Gastroesophageal sphincter (tissue), 3 donors: ENCODE data around the gene COL5A1.

ENCODE experiments used
- EP300 ChIP-seq: sonication (generic); formaldehyde crosslinking; IDR thresholded peaks from one replicate; pipeline ENCODE4 v1.6.1; 2017; ENCODE audit warnings: antibody characterized with exemption, mild to moderate bottlenecking
- POLR2AphosphoS5 ChIP-seq: sonication (generic); formaldehyde crosslinking; IDR thresholded peaks from one replicate; pipeline ENCODE4 v1.6.1; 2017; ENCODE audit warnings: antibody characterized with exemption
- TF ChIP-seq, protein P1 (sequence below), 4 experiments: fragments of 200-600 bp in 2 of 4; fragments of 450-650 bp in 2 of 4; sonication (generic) in 1 of 4; IDR thresholded peaks; one replicate each; pipeline ENCODE4 v1.5.1; 2017 to 2019; ENCODE audit warnings: antibody characterized with exemption in 4 of 4, mild to moderate bottlenecking in 2 of 4, moderate library complexity in 2 of 4

GRCh38 chr9:134640506-134641172 lies 964 bp upstream of the COL5A1 start:
- no peak for TF ChIP-seq POLR2AphosphoS5
- TF ChIP-seq, protein P1, sequence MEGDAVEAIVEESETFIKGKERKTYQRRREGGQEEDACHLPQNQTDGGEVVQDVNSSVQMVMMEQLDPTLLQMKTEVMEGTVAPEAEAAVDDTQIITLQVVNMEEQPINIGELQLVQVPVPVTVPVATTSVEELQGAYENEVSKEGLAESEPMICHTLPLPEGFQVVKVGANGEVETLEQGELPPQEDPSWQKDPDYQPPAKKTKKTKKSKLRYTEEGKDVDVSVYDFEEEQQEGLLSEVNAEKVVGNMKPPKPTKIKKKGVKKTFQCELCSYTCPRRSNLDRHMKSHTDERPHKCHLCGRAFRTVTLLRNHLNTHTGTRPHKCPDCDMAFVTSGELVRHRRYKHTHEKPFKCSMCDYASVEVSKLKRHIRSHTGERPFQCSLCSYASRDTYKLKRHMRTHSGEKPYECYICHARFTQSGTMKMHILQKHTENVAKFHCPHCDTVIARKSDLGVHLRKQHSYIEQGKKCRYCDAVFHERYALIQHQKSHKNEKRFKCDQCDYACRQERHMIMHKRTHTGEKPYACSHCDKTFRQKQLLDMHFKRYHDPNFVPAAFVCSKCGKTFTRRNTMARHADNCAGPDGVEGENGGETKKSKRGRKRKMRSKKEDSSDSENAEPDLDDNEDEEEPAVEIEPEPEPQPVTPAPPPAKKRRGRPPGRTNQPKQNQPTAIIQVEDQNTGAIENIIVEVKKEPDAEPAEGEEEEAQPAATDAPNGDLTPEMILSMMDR (IDR thresholded peaks at IDR 0.05): no peak
- TF ChIP-seq EP300: no peak
